Fibroblast of lung (primary cell): ENCODE data around the gene FSD1.

Source experiments
- EZH2 ChIP-seq: IDR thresholded peaks from 2 replicates; pipeline ENCODE4 v1.5.1; 2012; ENCODE audit warnings: low read length, control low read depth, mild to moderate bottlenecking; ENCODE audit errors: missing control alignments
- TF ChIP-seq, protein P1 (sequence below), 2 donors: IDR thresholded peaks in 1 of 2; conservative IDR thresholded peaks in 1 of 2; 1 replicate in 1 of 2; 2 replicates in 1 of 2; pipeline ENCODE4 v1.5.1; 2011 to 2012; ENCODE audit warnings: low read length in 2 of 2, control low read depth in 1 of 2, inconsistent platforms in 1 of 2, low read depth in 1 of 2, mild to moderate bottlenecking in 1 of 2

DNA sequence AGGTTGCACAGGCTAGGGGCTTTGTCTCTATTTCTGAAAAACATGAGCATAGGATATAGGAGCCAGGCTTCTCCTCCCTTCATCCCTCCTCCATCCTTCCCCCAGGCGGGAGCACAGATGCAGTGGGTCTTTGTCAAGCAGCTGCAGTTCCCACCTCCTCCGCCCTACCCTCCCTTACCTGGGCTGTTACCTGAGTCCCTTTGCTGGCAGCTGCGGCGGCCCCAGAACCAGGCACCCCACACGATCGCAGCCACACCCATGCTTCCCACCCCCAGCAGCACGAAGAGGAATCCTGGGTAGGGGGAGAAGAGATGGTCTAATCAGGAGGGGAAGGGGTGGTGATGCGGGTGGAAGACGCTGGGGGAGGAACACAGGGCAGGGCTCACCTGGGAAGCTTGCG, 10.0 kb upstream of the FSD1 start:
- TF ChIP-seq, protein P1, sequence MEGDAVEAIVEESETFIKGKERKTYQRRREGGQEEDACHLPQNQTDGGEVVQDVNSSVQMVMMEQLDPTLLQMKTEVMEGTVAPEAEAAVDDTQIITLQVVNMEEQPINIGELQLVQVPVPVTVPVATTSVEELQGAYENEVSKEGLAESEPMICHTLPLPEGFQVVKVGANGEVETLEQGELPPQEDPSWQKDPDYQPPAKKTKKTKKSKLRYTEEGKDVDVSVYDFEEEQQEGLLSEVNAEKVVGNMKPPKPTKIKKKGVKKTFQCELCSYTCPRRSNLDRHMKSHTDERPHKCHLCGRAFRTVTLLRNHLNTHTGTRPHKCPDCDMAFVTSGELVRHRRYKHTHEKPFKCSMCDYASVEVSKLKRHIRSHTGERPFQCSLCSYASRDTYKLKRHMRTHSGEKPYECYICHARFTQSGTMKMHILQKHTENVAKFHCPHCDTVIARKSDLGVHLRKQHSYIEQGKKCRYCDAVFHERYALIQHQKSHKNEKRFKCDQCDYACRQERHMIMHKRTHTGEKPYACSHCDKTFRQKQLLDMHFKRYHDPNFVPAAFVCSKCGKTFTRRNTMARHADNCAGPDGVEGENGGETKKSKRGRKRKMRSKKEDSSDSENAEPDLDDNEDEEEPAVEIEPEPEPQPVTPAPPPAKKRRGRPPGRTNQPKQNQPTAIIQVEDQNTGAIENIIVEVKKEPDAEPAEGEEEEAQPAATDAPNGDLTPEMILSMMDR (conservative IDR thresholded peaks at IDR 0.05 in 1 of 2, IDR thresholded peaks at IDR 0.05 in 1 of 2; ENCODE audit: low read depth in 1 of 2, low read length in 2 of 2) = no peak
- no peak for TF ChIP-seq EZH2
